GM21529 (cell line): ENCODE data around the gene SPRR4.

Source experiments
- ATAC-seq: cut with Tn5 transposase; IDR thresholded peaks from one replicate; pipeline ENCODE4 v1.9.1; 2021; ENCODE audit not compliant: unreplicated experiment

The SPRR4 gene

GRCh38 chr1:152964536-152964935 lies 5.9 kb upstream of the SPRR4 start:
- no peak for ATAC-seq

GRCh38 chr1:152965853-152966252 lies 4.6 kb upstream of the SPRR4 start:
- ATAC-seq = no peak

- peak; percentile 48 for ATAC-seq
Observed at GRCh38 chr1:152967201-152967600, 3.2 kb upstream of the SPRR4 start.

GRCh38 chr1:152968248-152968647 lies 2.2 kb upstream of the SPRR4 start:
- ATAC-seq = peak; percentile 92

GRCh38 chr1:152969036-152969435 lies 1.4 kb upstream of the SPRR4 start:
- ATAC-seq = no peak

- no peak for ATAC-seq
Observed at GRCh38 chr1:152972196-152972886, 1.9 kb downstream of the SPRR4 start.

GRCh38 chr1:152976688-152977087 lies 6.2 kb downstream of the SPRR4 start:
- no peak for ATAC-seq

- ATAC-seq = no peak
Observed at GRCh38 chr1:152977614-152978013, 7.2 kb downstream of the SPRR4 start.

- ATAC-seq = no peak
Observed at GRCh38 chr1:152980676-152981075, 10.2 kb downstream of the SPRR4 start.

- no peak for ATAC-seq
Observed at GRCh38 chr1:152981146-152981871, 10.9 kb downstream of the SPRR4 start.

- ATAC-seq = no peak
Observed at GRCh38 chr1:152982076-152982475, 11.6 kb downstream of the SPRR4 start.

GRCh38 chr1:152983234-152983633 lies 12.8 kb downstream of the SPRR4 start:
- no peak for ATAC-seq

GRCh38 chr1:152983743-152984142 lies 13.3 kb downstream of the SPRR4 start, which contains the start of gene SPRR1A:
TSS of gene SPRR1A (plus strand) at chr1:152984081. CDS start at chr1:152985231, 1,150 bp downstream.
- ATAC-seq = no peak

GRCh38 chr1:152986578-152986977 lies 16.1 kb downstream of the SPRR4 start:
- ATAC-seq = no peak

- no peak for ATAC-seq
Observed at GRCh38 chr1:152993186-152993585, 22.7 kb downstream of the SPRR4 start.

- no peak for ATAC-seq
Observed at GRCh38 chr1:152995842-152996241, 25.4 kb downstream of the SPRR4 start.

GRCh38 chr1:152996633-152997400 lies 26.4 kb downstream of the SPRR4 start:
- no peak for ATAC-seq

- no peak for ATAC-seq
Observed at GRCh38 chr1:152997901-152998300, 27.5 kb downstream of the SPRR4 start.

GRCh38 chr1:152998476-152998875 lies 28.0 kb downstream of the SPRR4 start:
- ATAC-seq = no peak

- ATAC-seq = no peak
Observed at GRCh38 chr1:152999818-153000217, 29.4 kb downstream of the SPRR4 start.

GRCh38 chr1:153000294-153000693 lies 29.8 kb downstream of the SPRR4 start:
- no peak for ATAC-seq

GRCh38 chr1:153001382-153001781 lies 30.9 kb downstream of the SPRR4 start, which contains the start of gene SPRR3:
TSS of gene SPRR3 (plus strand) at chr1:153001749. CDS start at chr1:153003021, 1,272 bp downstream.
- no peak for ATAC-seq
